ENCODE results near the gene MKI67. TPM values are rescaled to one million over a fixed set of nuclear protein-coding genes. Genes with fewer than 3 reads are reported as not detected.

The MKI67 gene
- polyA plus RNA-seq, 1 of the 3 experiments (the other 2 are of a cell fraction), result 7.5 TPM

- DNase-seq, result no peak
- H3F3A ChIP-seq (replicated peaks; ENCODE audit: insufficient read depth), result no peaks in the 10 kb centered on the region
- TF ChIP-seq POLR2AphosphoS5 (IDR thresholded peaks at IDR 0.05; ENCODE audit: low read depth, low read length), result no peak
- CTCF ChIA-PET, result interaction anchor here (1.0 to 2.1 kb wide), 3 partner anchors 20 to 41 kb away, joined by 3 to 9 read pairs (median 4); no protein-coding TSS in a partner anchor
- H2AFZ ChIP-seq (ENCODE audit: low read depth), result no peak overlapping the region
- peaks cover 25% of the 10 kb centered on the region; the same call in 1 of the 2 replicates for H4K20me1 ChIP-seq (ENCODE audit: insufficient read depth)
- no peak overlapping the region for H3K9ac ChIP-seq
- H3K79me2 ChIP-seq (ENCODE audit: insufficient read depth), result peaks cover 36% of the 10 kb centered on the region
- no peaks in the 10 kb centered on the region for H3K9me2 ChIP-seq
- 98% methylated on average over 3 of the region's 3 CpGs for WGBS (ENCODE audit: low lambda C conversion rate)
- H3K27me3 ChIP-seq (ENCODE audit: insufficient read depth), result no peaks in the 10 kb centered on the region
- H3K9me3 ChIP-seq, result no peaks in the 10 kb centered on the region
- H3K4me2 ChIP-seq, result no peak overlapping the region
- no peak overlapping the region for H3K27ac ChIP-seq (ENCODE audit: low read depth in 2 of 2, low read length in 1 of 2)
- H3K4me1 ChIP-seq (ENCODE audit: control insufficient read depth in 1 of 2, insufficient read depth in 2 of 2, low read depth in 1 of 2, low read length in 1 of 2), result no peaks in the 10 kb centered on the region
- peaks cover 77 to 93% of the 10 kb centered on the region in 2 experiments for H3K36me3 ChIP-seq (replicated peaks in 1 of 2; ENCODE audit: control insufficient read depth in 1 of 2, insufficient read depth in 2 of 2, low read length in 1 of 2)
- no peak overlapping the region for H3K4me3 ChIP-seq (ENCODE audit: low read depth in 2 of 2, low read length in 1 of 2)
- POLR2A ChIA-PET, result no interaction called here
Observed at GRCh38 chr10:128110339-128110738, 15.9 kb downstream of the MKI67 start.

- Histone ChIP-seq H3K79me2 (ENCODE audit: insufficient read depth) (peaks cover 32% of the 10 kb centered on the region; the same call in 1 of the 2 replicates), H3K9ac (no peak overlapping the region), H2AFZ (ENCODE audit: low read depth) (no peak overlapping the region), H3K4me3 (ENCODE audit: low read depth in 2 of 2, low read length in 1 of 2) (no peak overlapping the region), H3K27me3 (ENCODE audit: insufficient read depth) (no peaks in the 10 kb centered on the region), H3K27ac (ENCODE audit: low read depth in 2 of 2, low read length in 1 of 2) (no peak overlapping the region), H3K9me2 (no peaks in the 10 kb centered on the region), H4K20me1 (ENCODE audit: insufficient read depth) (peaks cover 21% of the 10 kb centered on the region; the same call in 1 of the 2 replicates), H3K4me2 (no peak overlapping the region), H3K9me3 (no peaks in the 10 kb centered on the region), H3F3A (replicated peaks; ENCODE audit: insufficient read depth) (no peaks in the 10 kb centered on the region), H3K4me1 (ENCODE audit: control insufficient read depth in 1 of 2, insufficient read depth in 2 of 2, low read depth in 1 of 2, low read length in 1 of 2) (no peaks in the 10 kb centered on the region), H3K36me3 (replicated peaks in 1 of 2; ENCODE audit: control insufficient read depth in 1 of 2, insufficient read depth in 2 of 2, low read length in 1 of 2) (peaks cover 72 to 87% of the 10 kb centered on the region in 2 experiments)
- 92% methylated on average over 4 of the region's 4 CpGs for WGBS (ENCODE audit: low lambda C conversion rate)
- no peak for DNase-seq
- ChIA-PET POLR2A (no interaction called here), CTCF (no interaction called here)
- TF ChIP-seq CHD2 (IDR thresholded peaks at IDR 0.05; ENCODE audit: low read length, partially characterized antibody), result no peak
- TF ChIP-seq EP300 (IDR thresholded peaks at IDR 0.05; ENCODE audit: borderline replicate concordance in 1 of 2, low read depth in 1 of 2, low read length in 1 of 2), result no peak
- TF ChIP-seq USF1 (IDR thresholded peaks at IDR 0.05; ENCODE audit: borderline replicate concordance, low read depth), result no peak
- no peak for TF ChIP-seq CTCF (IDR thresholded peaks at IDR 0.05)
- no peak for TF ChIP-seq REST (IDR thresholded peaks at IDR 0.05; ENCODE audit: low read depth, low read length)
- TF ChIP-seq TCF12 (IDR thresholded peaks at IDR 0.05), result no peak
- TF ChIP-seq EZH2phosphoT487 (IDR thresholded peaks at IDR 0.05; ENCODE audit: borderline replicate concordance, low read depth), result no peak
- no peak for TF ChIP-seq MEF2A (IDR thresholded peaks at IDR 0.05; ENCODE audit: borderline replicate concordance, low read depth)
- no peak for TF ChIP-seq MXI1 (IDR thresholded peaks at IDR 0.05; ENCODE audit: low read depth, low read length)
- no peak for TF ChIP-seq YY1 (IDR thresholded peaks at IDR 0.05; ENCODE audit: low read depth)
Observed at GRCh38 chr10:128109707-128110106, 16.5 kb downstream of the MKI67 start.
